ENCODE results near the gene PDXP.

PDXP gene

GRCh38 chr22:37639070-37639760 is 19.3 kb upstream of the PDXP start, which contains the start of gene SH3BP1:
SH3BP1 (plus strand) TSS chr22:37639669; CDS start chr22:37639788, 119 bp downstream.
- peak within 1 kb of the TSS; percentile 43 for H3K4me3 ChIP-seq (ENCODE audit: low read length)
- H3K4me2 ChIP-seq (ENCODE audit: low read length), result peak within 1 kb of the TSS; percentile 64
- H3K56ac ChIP-seq (ENCODE audit: low read length), result peak within 1 kb of the TSS; percentile 87
- H3K79me1 ChIP-seq (ENCODE audit: low read length), result no peaks in the 10 kb centered on the region
- peak; percentile 87 for DNase-seq
- H3K79me2 ChIP-seq (ENCODE audit: control insufficient read depth, insufficient read depth, low read length), result no peaks in the 10 kb centered on the region
- no CpG with 5 or more reads among the region's 57 CpGs for WGBS (ENCODE audit: extremely low coverage, insufficient coverage, low lambda C conversion rate)
- H4K5ac ChIP-seq (ENCODE audit: low read length), result no peak within 1 kb of the TSS
- peaks cover 6% of the 10 kb centered on the region for H3K4me1 ChIP-seq (ENCODE audit: control insufficient read depth, low read depth, low read length)
- H4K8ac ChIP-seq (ENCODE audit: low read depth, low read length), result peak within 1 kb of the TSS; percentile 59
- H3K18ac ChIP-seq (ENCODE audit: low read length), result peak within 1 kb of the TSS; percentile 96
- no peaks in the 10 kb centered on the region for H3K27me3 ChIP-seq (ENCODE audit: insufficient read depth, low read length, poor library complexity)
- peak within 1 kb of the TSS; percentile 71 for H3K9ac ChIP-seq (ENCODE audit: low read length)
- H3K27ac ChIP-seq (ENCODE audit: low read depth, low read length), result peak within 1 kb of the TSS; percentile 7
- peak within 1 kb of the TSS; percentile 17 for H3K4ac ChIP-seq (ENCODE audit: low read depth, low read length)
- H2AK5ac ChIP-seq (ENCODE audit: low read length), result no peak within 1 kb of the TSS
- no peak within 1 kb of the TSS for H2BK15ac ChIP-seq (replicated peaks; ENCODE audit: low read depth)
- H2BK120ac ChIP-seq (ENCODE audit: low read depth, low read length), result peak within 1 kb of the TSS; percentile 15
- H3K36me3 ChIP-seq (ENCODE audit: control insufficient read depth, insufficient read depth, low read length), result peaks cover 2% of the 10 kb centered on the region
- H3K23ac ChIP-seq (ENCODE audit: low read length), result peak within 1 kb of the TSS; percentile 66
- H2BK5ac ChIP-seq (ENCODE audit: low read length), result no peak within 1 kb of the TSS

- peak overlapping the region; percentile 66 for H3K23ac ChIP-seq (ENCODE audit: low read length)
- no peak overlapping the region for H2BK5ac ChIP-seq (ENCODE audit: low read length)
- peak overlapping the region; percentile 87 for H3K56ac ChIP-seq (ENCODE audit: low read length)
- peak overlapping the region; percentile 43 for H3K4me3 ChIP-seq (ENCODE audit: low read length)
- no peaks in the 10 kb centered on the region for H3K79me1 ChIP-seq (ENCODE audit: low read length)
- H2BK120ac ChIP-seq (ENCODE audit: low read depth, low read length), result no peak overlapping the region
- H4K8ac ChIP-seq (ENCODE audit: low read depth, low read length), result peak overlapping the region; percentile 59
- H3K27ac ChIP-seq (ENCODE audit: low read depth, low read length), result no peak overlapping the region
- peak; percentile 67 for DNase-seq
- peaks cover 3% of the 10 kb centered on the region for H3K4me1 ChIP-seq (ENCODE audit: control insufficient read depth, low read depth, low read length)
- no peaks in the 10 kb centered on the region for H3K27me3 ChIP-seq (ENCODE audit: insufficient read depth, low read length, poor library complexity)
- peak overlapping the region; percentile 64 for H3K4me2 ChIP-seq (ENCODE audit: low read length)
- peak overlapping the region; percentile 17 for H3K4ac ChIP-seq (ENCODE audit: low read depth, low read length)
- H3K9ac ChIP-seq (ENCODE audit: low read length), result peak overlapping the region; percentile 71
- H2BK15ac ChIP-seq (replicated peaks; ENCODE audit: low read depth), result no peak overlapping the region
- WGBS (ENCODE audit: extremely low coverage, insufficient coverage, low lambda C conversion rate), result no CpG with 5 or more reads among the region's 27 CpGs
- H2AK5ac ChIP-seq (ENCODE audit: low read length), result no peak overlapping the region
- H3K18ac ChIP-seq (ENCODE audit: low read length), result peak overlapping the region; percentile 96
- peaks cover 2% of the 10 kb centered on the region for H3K36me3 ChIP-seq (ENCODE audit: control insufficient read depth, insufficient read depth, low read length)
- no peaks in the 10 kb centered on the region for H3K79me2 ChIP-seq (ENCODE audit: control insufficient read depth, insufficient read depth, low read length)
- H4K5ac ChIP-seq (ENCODE audit: low read length), result no peak overlapping the region
Measured at GRCh38 chr22:37639771-37640590, 18.5 kb upstream of the PDXP start.

GRCh38 chr22:37640591-37641560 is 17.6 kb upstream of the PDXP start:
- H3K79me2 ChIP-seq (ENCODE audit: control insufficient read depth, insufficient read depth, low read length), result no peaks in the 10 kb centered on the region
- no peak overlapping the region for H4K5ac ChIP-seq (ENCODE audit: low read length)
- no CpG with 5 or more reads among the region's 24 CpGs for WGBS (ENCODE audit: extremely low coverage, insufficient coverage, low lambda C conversion rate)
- H2AK5ac ChIP-seq (ENCODE audit: low read length), result no peak overlapping the region
- DNase-seq, result no peak
- H2BK5ac ChIP-seq (ENCODE audit: low read length), result no peak overlapping the region
- no peak overlapping the region for H3K4ac ChIP-seq (ENCODE audit: low read depth, low read length)
- no peak overlapping the region for H4K8ac ChIP-seq (ENCODE audit: low read depth, low read length)
- no peak overlapping the region for H3K23ac ChIP-seq (ENCODE audit: low read length)
- H3K18ac ChIP-seq (ENCODE audit: low read length), result peak overlapping the region; percentile 96
- peaks cover 3% of the 10 kb centered on the region for H3K4me1 ChIP-seq (ENCODE audit: control insufficient read depth, low read depth, low read length)
- no peaks in the 10 kb centered on the region for H3K27me3 ChIP-seq (ENCODE audit: insufficient read depth, low read length, poor library complexity)
- H2BK120ac ChIP-seq (ENCODE audit: low read depth, low read length), result no peak overlapping the region
- no peak overlapping the region for H2BK15ac ChIP-seq (replicated peaks; ENCODE audit: low read depth)
- H3K4me2 ChIP-seq (ENCODE audit: low read length), result peak overlapping the region; percentile 7
- H3K36me3 ChIP-seq (ENCODE audit: control insufficient read depth, insufficient read depth, low read length), result peaks cover 5% of the 10 kb centered on the region
- H3K27ac ChIP-seq (ENCODE audit: low read depth, low read length), result no peak overlapping the region
- peak overlapping the region; percentile 45 for H3K56ac ChIP-seq (ENCODE audit: low read length)
- peak overlapping the region; percentile 31 for H3K9ac ChIP-seq (ENCODE audit: low read length)
- H3K4me3 ChIP-seq (ENCODE audit: low read length), result no peak overlapping the region
- H3K79me1 ChIP-seq (ENCODE audit: low read length), result no peaks in the 10 kb centered on the region

GRCh38 chr22:37641561-37641949 is 17.0 kb upstream of the PDXP start:
- Histone ChIP-seq H3K4me1 (ENCODE audit: control insufficient read depth, low read depth, low read length) (peaks cover 3% of the 10 kb centered on the region), H2BK15ac (replicated peaks; ENCODE audit: low read depth) (no peak overlapping the region), H2BK120ac (ENCODE audit: low read depth, low read length) (no peak overlapping the region), H3K4me2 (ENCODE audit: low read length) (no peak overlapping the region), H2BK5ac (ENCODE audit: low read length) (no peak overlapping the region), H3K79me2 (ENCODE audit: control insufficient read depth, insufficient read depth, low read length) (no peaks in the 10 kb centered on the region), H3K79me1 (ENCODE audit: low read length) (no peaks in the 10 kb centered on the region), H3K27ac (ENCODE audit: low read depth, low read length) (no peak overlapping the region), H3K56ac (ENCODE audit: low read length) (no peak overlapping the region), H3K27me3 (ENCODE audit: insufficient read depth, low read length, poor library complexity) (no peaks in the 10 kb centered on the region), H2AK5ac (ENCODE audit: low read length) (no peak overlapping the region), H3K4ac (ENCODE audit: low read depth, low read length) (no peak overlapping the region), H3K18ac (ENCODE audit: low read length) (no peak overlapping the region), H4K8ac (ENCODE audit: low read depth, low read length) (no peak overlapping the region), H3K23ac (ENCODE audit: low read length) (no peak overlapping the region), H3K9ac (ENCODE audit: low read length) (no peak overlapping the region), H3K4me3 (ENCODE audit: low read length) (no peak overlapping the region), H3K36me3 (ENCODE audit: control insufficient read depth, insufficient read depth, low read length) (peaks cover 5% of the 10 kb centered on the region), H4K5ac (ENCODE audit: low read length) (no peak overlapping the region)
- WGBS (ENCODE audit: extremely low coverage, insufficient coverage, low lambda C conversion rate), result no CpG with 5 or more reads among the region's 5 CpGs
- no peak for DNase-seq

GRCh38 chr22:37643225-37643847 is 15.2 kb upstream of the PDXP start:
- Histone ChIP-seq H3K36me3 (ENCODE audit: control insufficient read depth, insufficient read depth, low read length) (peaks cover 6% of the 10 kb centered on the region), H3K27ac (ENCODE audit: low read depth, low read length) (no peak overlapping the region)
- no CpG with 5 or more reads among the region's 9 CpGs for WGBS (ENCODE audit: extremely low coverage, insufficient coverage, low lambda C conversion rate)

More at GRCh38 chr22:37643225-37643847, 15.2 kb upstream of the PDXP start:
- Histone ChIP-seq H3K23ac (ENCODE audit: low read length) (no peak overlapping the region), H3K9ac (ENCODE audit: low read length) (no peak overlapping the region), H3K27me3 (ENCODE audit: insufficient read depth, low read length, poor library complexity) (no peaks in the 10 kb centered on the region), H3K4me2 (ENCODE audit: low read length) (no peak overlapping the region), H2BK15ac (replicated peaks; ENCODE audit: low read depth) (no peak overlapping the region), H2BK5ac (ENCODE audit: low read length) (no peak overlapping the region), H3K56ac (ENCODE audit: low read length) (no peak overlapping the region), H2AK5ac (ENCODE audit: low read length) (no peak overlapping the region), H4K8ac (ENCODE audit: low read depth, low read length) (no peak overlapping the region), H2BK120ac (ENCODE audit: low read depth, low read length) (no peak overlapping the region), H3K4me3 (ENCODE audit: low read length) (no peak overlapping the region), H3K79me2 (ENCODE audit: control insufficient read depth, insufficient read depth, low read length) (no peaks in the 10 kb centered on the region), H3K18ac (ENCODE audit: low read length) (no peak overlapping the region), H3K79me1 (ENCODE audit: low read length) (no peaks in the 10 kb centered on the region), H3K4me1 (ENCODE audit: control insufficient read depth, low read depth, low read length) (peaks cover 3% of the 10 kb centered on the region), H3K4ac (ENCODE audit: low read depth, low read length) (no peak overlapping the region), H4K5ac (ENCODE audit: low read length) (no peak overlapping the region)
- DNase-seq, result peak; percentile 76

All from mesendoderm (in vitro differentiated cells).